C4-2B (cell line): Measurements from ENCODE around the gene PDGFC.

Experiments
- H3K27ac ChIP-seq: fragments of 450-650 bp; 2 replicates; pipeline ENCODE4 v1.5.1; 2017
- ZFX ChIP-seq: fragments of 450-650 bp; IDR thresholded peaks from 2 replicates; pipeline ENCODE4 v1.6.1; 2017
- TF ChIP-seq, protein P1 (sequence below): fragments of 450-650 bp; conservative IDR thresholded peaks from 2 replicates; pipeline ENCODE4 v1.5.1; 2017; ENCODE audit warnings: mild to moderate bottlenecking

PDGFC gene

DNA sequence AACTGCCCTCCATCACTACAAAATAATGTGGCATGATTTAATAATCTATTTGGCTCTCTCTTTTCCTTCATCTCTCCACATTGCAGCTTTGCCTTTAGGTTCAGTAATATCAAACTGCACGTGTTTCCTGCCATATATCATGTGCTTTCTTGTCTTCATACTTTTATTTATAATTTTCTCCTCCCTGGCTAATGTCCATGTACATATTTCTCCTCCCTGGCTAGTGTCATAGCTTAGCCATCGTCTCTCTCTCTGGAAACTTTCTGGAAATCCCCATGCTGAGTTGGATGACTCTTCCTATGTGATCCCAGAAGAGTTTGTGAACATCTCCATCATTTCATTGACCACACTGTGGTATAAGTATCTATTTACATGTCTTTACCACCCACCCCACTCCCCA, 21.3 kb upstream of the PDGFC start:
- TF ChIP-seq ZFX: no peak
- TF ChIP-seq, protein P1, sequence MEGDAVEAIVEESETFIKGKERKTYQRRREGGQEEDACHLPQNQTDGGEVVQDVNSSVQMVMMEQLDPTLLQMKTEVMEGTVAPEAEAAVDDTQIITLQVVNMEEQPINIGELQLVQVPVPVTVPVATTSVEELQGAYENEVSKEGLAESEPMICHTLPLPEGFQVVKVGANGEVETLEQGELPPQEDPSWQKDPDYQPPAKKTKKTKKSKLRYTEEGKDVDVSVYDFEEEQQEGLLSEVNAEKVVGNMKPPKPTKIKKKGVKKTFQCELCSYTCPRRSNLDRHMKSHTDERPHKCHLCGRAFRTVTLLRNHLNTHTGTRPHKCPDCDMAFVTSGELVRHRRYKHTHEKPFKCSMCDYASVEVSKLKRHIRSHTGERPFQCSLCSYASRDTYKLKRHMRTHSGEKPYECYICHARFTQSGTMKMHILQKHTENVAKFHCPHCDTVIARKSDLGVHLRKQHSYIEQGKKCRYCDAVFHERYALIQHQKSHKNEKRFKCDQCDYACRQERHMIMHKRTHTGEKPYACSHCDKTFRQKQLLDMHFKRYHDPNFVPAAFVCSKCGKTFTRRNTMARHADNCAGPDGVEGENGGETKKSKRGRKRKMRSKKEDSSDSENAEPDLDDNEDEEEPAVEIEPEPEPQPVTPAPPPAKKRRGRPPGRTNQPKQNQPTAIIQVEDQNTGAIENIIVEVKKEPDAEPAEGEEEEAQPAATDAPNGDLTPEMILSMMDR: no peak

DNA sequence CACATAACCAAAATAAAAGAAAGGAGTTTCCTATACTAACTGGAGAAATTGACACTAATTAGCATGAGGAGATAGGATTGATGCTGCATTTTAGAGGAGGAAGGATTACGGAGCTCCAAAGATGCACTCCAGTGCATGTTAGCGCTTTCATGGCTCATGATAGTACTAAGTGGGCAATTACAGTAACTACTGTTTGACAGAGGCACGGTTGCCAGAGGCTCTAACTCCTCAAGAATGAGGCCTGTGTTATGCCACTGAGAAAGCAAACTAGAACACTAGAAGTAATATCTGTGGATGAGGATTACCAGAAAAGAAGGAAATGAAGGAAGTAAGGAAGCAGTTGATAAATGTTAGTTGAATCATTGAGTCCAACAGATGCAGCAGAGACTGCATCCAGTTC, 19.6 kb upstream of the PDGFC start:
- no peak overlapping the region for H3K27ac ChIP-seq
- TF ChIP-seq, protein P1: no peak
- TF ChIP-seq ZFX: no peak

More for the DNA sequence above, 21.3 kb upstream of the PDGFC start:
- no peak overlapping the region for H3K27ac ChIP-seq

DNA sequence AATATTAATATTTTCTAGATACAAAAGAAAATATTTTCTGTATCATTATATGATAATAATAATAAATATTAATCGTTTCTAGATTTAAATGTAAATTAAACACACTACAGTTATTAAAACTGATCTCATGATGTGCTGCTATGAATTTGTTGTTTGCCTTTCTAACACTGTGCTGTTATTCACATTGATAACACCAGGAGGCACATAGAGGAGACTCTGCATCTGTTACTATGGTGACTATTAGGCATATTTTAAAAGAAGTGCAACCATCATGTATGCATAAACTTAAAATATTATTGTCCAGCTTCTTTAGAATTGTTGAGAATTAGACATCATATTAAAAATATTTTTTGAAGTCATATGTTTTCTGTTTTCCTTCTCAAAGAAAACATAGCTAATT, 11.8 kb upstream of the PDGFC start:
- H3K27ac ChIP-seq: no peak overlapping the region
- no peak for TF ChIP-seq ZFX
- TF ChIP-seq, protein P1: peak; percentile 44

- no peak overlapping the region for H3K27ac ChIP-seq
- TF ChIP-seq ZFX: no peak
- TF ChIP-seq, protein P1: no peak
Measured at GRCh38 chr4:156981262-156981769, 9.7 kb upstream of the PDGFC start.

DNA sequence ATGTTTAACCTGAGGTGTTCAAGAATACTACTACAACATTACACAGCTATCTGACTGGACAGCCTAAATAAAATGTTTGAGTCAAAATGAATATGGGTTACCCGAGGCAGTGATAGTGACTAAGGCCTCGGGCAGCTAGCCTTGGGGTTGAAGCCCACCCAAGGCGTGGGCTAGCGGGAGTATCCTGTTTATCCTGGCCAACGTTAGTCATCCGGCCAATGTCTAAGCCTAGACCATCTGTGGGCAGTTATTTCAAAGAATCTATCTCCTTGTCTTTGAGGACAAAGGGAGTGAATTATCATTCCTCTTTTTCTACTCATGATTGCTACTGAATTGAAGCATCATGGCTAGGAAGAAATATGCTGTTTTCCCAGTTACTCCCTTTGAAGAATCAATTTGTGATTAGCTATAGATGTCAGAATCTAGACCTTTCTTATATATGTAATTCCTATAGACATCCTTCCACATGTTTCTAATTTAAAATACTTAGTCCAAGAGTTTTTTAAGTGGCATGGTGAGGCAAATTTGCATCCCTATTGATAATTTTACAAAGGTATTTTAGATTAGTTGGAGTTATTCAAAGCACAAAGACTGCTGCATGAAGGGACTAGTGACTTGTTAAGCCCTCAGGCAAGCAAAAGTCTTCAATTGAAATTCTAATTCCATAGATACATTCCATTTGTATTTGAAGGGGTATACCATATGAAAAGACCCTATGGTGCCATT, 6.0 kb upstream of the PDGFC start:
- TF ChIP-seq ZFX: no peak
- TF ChIP-seq, protein P1: no peak
- no peak overlapping the region for H3K27ac ChIP-seq

GRCh38 chr4:156976147-156976546, 4.5 kb upstream of the PDGFC start:
- no peak overlapping the region for H3K27ac ChIP-seq
- no peak for TF ChIP-seq ZFX
- TF ChIP-seq, protein P1: no peak

DNA sequence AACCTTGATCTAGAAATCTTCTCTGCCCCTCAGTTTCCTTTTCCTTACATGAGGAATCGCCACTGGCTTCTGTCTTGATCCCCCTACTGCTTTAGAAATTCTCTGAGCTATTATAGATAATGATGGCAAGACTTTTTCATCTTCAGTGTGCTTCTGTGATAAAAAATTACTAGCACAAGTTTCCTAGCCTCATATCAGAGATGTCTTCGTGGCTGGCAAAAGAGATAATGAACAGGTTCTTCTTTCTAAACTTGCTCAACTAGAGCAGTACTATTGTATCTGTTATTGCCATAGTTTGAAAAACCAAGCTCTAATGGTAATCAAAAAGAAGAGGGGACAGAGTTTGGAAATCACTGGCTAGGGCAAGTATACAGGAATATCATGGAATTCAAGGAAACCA, 4.1 kb upstream of the PDGFC start:
- TF ChIP-seq, protein P1: no peak
- no peak for TF ChIP-seq ZFX

More for the DNA sequence above, 4.1 kb upstream of the PDGFC start:
- H3K27ac ChIP-seq: no peak overlapping the region
